Liver (tissue), 3 donors: ENCODE results near the gene SV2B.

ENCODE experiments used
- FOXA2 ChIP-seq: IDR thresholded peaks from 2 replicates; pipeline ENCODE4 v1.6.1; 2016; ENCODE audit warnings: antibody characterized with exemption
- REST ChIP-seq: IDR thresholded peaks from 2 replicates; pipeline ENCODE4 v1.6.1; 2016; ENCODE audit warnings: antibody characterized with exemption, mild to moderate bottlenecking
- SP1 ChIP-seq: IDR thresholded peaks from 2 replicates; pipeline ENCODE4 v1.6.1; 2018; ENCODE audit warnings: antibody characterized with exemption, mild to moderate bottlenecking
- YY1 ChIP-seq: IDR thresholded peaks from 2 replicates; pipeline ENCODE4 v1.6.1; 2016; ENCODE audit warnings: antibody characterized with exemption, mild to moderate bottlenecking
- TF ChIP-seq, protein P1 (sequence below): fragments of 150-350 bp; IDR thresholded peaks from 2 replicates; pipeline ENCODE4 v1.5.1; 2017; ENCODE audit warnings: improper control_type of control experiment, low read depth, low read length; ENCODE audit not compliant: missing input control
- donor health status: healthy.
- donor health status: healthy.

- TF ChIP-seq, protein P1, sequence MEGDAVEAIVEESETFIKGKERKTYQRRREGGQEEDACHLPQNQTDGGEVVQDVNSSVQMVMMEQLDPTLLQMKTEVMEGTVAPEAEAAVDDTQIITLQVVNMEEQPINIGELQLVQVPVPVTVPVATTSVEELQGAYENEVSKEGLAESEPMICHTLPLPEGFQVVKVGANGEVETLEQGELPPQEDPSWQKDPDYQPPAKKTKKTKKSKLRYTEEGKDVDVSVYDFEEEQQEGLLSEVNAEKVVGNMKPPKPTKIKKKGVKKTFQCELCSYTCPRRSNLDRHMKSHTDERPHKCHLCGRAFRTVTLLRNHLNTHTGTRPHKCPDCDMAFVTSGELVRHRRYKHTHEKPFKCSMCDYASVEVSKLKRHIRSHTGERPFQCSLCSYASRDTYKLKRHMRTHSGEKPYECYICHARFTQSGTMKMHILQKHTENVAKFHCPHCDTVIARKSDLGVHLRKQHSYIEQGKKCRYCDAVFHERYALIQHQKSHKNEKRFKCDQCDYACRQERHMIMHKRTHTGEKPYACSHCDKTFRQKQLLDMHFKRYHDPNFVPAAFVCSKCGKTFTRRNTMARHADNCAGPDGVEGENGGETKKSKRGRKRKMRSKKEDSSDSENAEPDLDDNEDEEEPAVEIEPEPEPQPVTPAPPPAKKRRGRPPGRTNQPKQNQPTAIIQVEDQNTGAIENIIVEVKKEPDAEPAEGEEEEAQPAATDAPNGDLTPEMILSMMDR: no peak
- TF ChIP-seq SP1 (no peak), FOXA2 (no peak), YY1 (no peak), REST (no peak)
Measured at GRCh38 chr15:91153954-91154353, 53.9 kb downstream of the SV2B start.
